Tibial artery (tissue), 4 donors: ENCODE results near the gene BBC3.
A peak's percentile ranks its signal among the peaks of the same experiment; 100 is the strongest.
"Not testable (repeated sequence)": the region's sequence is repeated elsewhere in the genome, so short reads cannot be mapped to it uniquely, and the experiment has no call there.

ENCODE experiments used
- DNase-seq, 2 donors: peaks; one replicate each; pipeline ENCODE4 v3.0.0-alpha.2; 2019
- H3K27ac ChIP-seq, 2 donors: fragments of 200-600 bp; sonication (generic) in 1 of 2; 1 replicate in 1 of 2; 2 replicates in 1 of 2; pipeline ENCODE4 v1.5.1; 2018 to 2019; ENCODE audit warnings: mild to moderate bottlenecking in 1 of 2
- H3K27me3 ChIP-seq, 2 donors: fragments of 200-600 bp; sonication (generic) in 1 of 2; one replicate each; pipeline versions ENCODE4 v1.5.1 to v1.6.0; 2016 to 2019
- H3K36me3 ChIP-seq, 3 donors: fragments of 200-600 bp; sonication (generic) in 2 of 3; one replicate each; pipeline ENCODE4 v1.5.1; 2016 to 2019; ENCODE audit warnings: mild to moderate bottlenecking in 2 of 3
- H3K4me1 ChIP-seq, 4 donors: fragments of 200-600 bp; sonication (generic) in 2 of 4; 1 replicate in 3 of 4; 2 replicates in 1 of 4; pipeline ENCODE4 v1.5.1; 2016 to 2019
- H3K4me3 ChIP-seq, 2 donors: fragments of 200-600 bp; sonication (generic) in 1 of 2; 1 replicate in 1 of 2; 2 replicates in 1 of 2; pipeline ENCODE4 v1.5.1; 2018 to 2019; ENCODE audit warnings: mild to moderate bottlenecking in 2 of 2
- H3K9me3 ChIP-seq, 3 donors: fragments of 200-600 bp; sonication (generic) in 1 of 3; one replicate each; pipeline ENCODE4 v1.5.1; 2016 to 2019
- CTCF ChIP-seq, 2 experiments: fragments of 200-600 bp in 1 of 2; fragments of 450-650 bp in 1 of 2; IDR thresholded peaks; one replicate each; pipeline ENCODE4 v1.5.1; 2017 to 2019; ENCODE audit warnings: antibody characterized with exemption in 2 of 2, mild to moderate bottlenecking in 1 of 2, moderate library complexity in 1 of 2
- intact Hi-C: fragments of 100-400 bp; cut with DNase I; formaldehyde crosslinking; loops from one replicate; pipeline ENCODE4 v1.15.0; 2023; ENCODE audit warnings: low total_unique reads

BBC3 gene

GRCh38 chr19:47230921-47231214 lies at the start of gene BBC3:
BBC3 (minus strand) TSS chr19:47231199; CDS start chr19:47228431, 2,768 bp downstream.
- intact Hi-C loops: no loop called here
- DNase-seq: no peak
- H3K27ac ChIP-seq: peak within 1 kb of the TSS; percentile 93 to 99
- no peak for TF ChIP-seq CTCF (IDR thresholded peaks at IDR 0.05)
- H3K4me1 ChIP-seq: peaks cover 0 to 52% (median 36%) of the 10 kb centered on the region in 4 donors
- peak within 1 kb of the TSS; percentile 82 to 91 for H3K4me3 ChIP-seq
- no peaks in the 10 kb centered on the region for H3K36me3 ChIP-seq
- H3K27me3 ChIP-seq: no peaks in the 10 kb centered on the region
- H3K9me3 ChIP-seq: no peaks in the 10 kb centered on the region

GRCh38 chr19:47280183-47280797 lies 49.3 kb upstream of the BBC3 start:
- Histone ChIP-seq H3K27me3 (no peaks in the 10 kb centered on the region), H3K4me3 (no peak overlapping the region), H3K36me3 (no peaks in the 10 kb centered on the region), H3K9me3 (no peaks in the 10 kb centered on the region), H3K27ac (peak overlapping the region; percentile 30 to 89), H3K4me1 (peaks cover 0 to 80% (median 43%) of the 10 kb centered on the region in 4 donors)
- intact Hi-C loops: loop anchor here (10.0 kb wide), 1 partner anchor 425 kb away; no protein-coding TSS in a partner anchor
- TF ChIP-seq CTCF (IDR thresholded peaks at IDR 0.05): peak in 1 of 2 experiments; percentile 15
- DNase-seq: no peak

GRCh38 chr19:47276513-47276912 lies 45.5 kb upstream of the BBC3 start:
- peaks cover 0 to 76% (median 45%) of the 10 kb centered on the region in 4 donors for H3K4me1 ChIP-seq
- peak overlapping the region; percentile 89 to 99 for H3K27ac ChIP-seq
- DNase-seq, H3K27me3 ChIP-seq, intact Hi-C loops, H3K9me3 ChIP-seq, H3K36me3 ChIP-seq: not testable (repeated sequence)
- peak overlapping the region in 1 of 2 donors; percentile 10 for H3K4me3 ChIP-seq

GRCh38 chr19:47275791-47276461 lies 44.9 kb upstream of the BBC3 start:
- intact Hi-C loops: no loop called here
- Histone ChIP-seq H3K27ac (peak overlapping the region; percentile 89 to 99), H3K36me3 (peaks cover 4 to 11% (median 11%) of the 10 kb centered on the region in 3 donors), H3K4me3 (peak overlapping the region; percentile 76 to 98), H3K27me3 (no peaks in the 10 kb centered on the region), H3K4me1 (peaks cover 0 to 70% (median 45%) of the 10 kb centered on the region in 4 donors), H3K9me3 (no peaks in the 10 kb centered on the region)
- TF ChIP-seq CTCF (IDR thresholded peaks at IDR 0.05): no peak
- DNase-seq: peak; percentile 72 to 83

- peak; percentile 48 to 80 for DNase-seq
- H3K36me3 ChIP-seq: peaks cover 12 to 19% (median 19%) of the 10 kb centered on the region in 3 donors
- TF ChIP-seq CTCF (IDR thresholded peaks at IDR 0.05): no peak
- H3K27ac ChIP-seq: peak overlapping the region; percentile 89 to 99
- H3K4me3 ChIP-seq: peak overlapping the region; percentile 76 to 98
- H3K4me1 ChIP-seq: peaks cover 0 to 62% (median 44%) of the 10 kb centered on the region in 4 donors
- intact Hi-C loops: no loop called here
- no peaks in the 10 kb centered on the region for H3K27me3 ChIP-seq
- no peaks in the 10 kb centered on the region for H3K9me3 ChIP-seq
Measured at GRCh38 chr19:47274891-47275761, 44.1 kb upstream of the BBC3 start.
